ENCODE measurements around the gene FZR1. TPM values are rescaled to one million over a fixed set of nuclear protein-coding genes. Genes with fewer than 3 reads are reported as not detected.
"Not testable (repeated sequence)": the region's sequence is repeated elsewhere in the genome, so short reads cannot be mapped to it uniquely, and the experiment has no call there.

Gene FZR1
- total RNA-seq, 1 donor from 2014 or later, result 47.2 TPM

DNA sequence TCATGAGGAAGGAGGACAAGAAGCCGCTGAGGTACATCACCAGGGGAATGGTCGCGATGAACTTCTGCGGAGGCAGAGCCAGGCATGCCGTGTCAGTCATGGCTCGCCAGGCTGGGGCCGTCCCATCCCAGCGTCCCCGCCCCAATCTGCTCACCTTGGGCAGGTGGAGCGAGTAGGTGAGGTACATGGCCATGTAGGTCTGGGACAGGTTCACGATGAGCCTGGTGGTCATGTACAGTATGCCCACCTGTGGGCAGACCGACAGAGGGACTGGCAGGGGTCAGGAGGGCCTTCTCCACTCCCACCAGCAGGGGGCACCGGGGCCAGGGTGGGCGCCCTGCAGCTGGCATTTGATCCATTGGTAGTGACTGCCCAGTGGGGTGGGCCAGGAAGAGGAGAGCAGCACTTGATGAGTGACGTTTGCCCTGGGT is 41.2 kb downstream of the FZR1 start:
- DNase-seq, result no peak

DNA sequence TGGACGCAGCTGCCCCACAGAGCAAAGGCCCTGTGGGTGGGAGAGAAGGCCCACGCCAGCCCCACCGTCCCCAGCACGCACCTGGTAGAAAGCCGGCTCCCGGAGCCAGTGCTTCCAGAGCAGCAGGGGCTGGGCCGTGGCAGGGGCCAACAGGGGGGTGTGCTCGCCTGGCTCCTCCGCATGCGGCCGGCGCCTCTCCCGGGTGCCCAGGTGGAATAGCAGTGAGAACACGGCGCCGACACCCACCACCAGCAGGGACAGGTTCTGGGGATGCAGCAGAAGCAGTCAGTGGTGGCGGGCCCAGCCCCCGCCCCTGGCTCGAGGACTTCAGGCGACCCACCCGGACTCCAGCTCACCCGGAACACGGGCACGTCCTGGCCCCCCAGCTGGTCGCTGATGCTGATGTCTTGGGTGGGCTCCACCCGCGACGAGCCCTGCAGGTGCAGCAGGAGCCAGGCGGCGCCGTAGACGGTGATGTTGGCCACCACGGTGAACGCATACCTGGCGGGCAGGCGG is 41.7 kb downstream of the FZR1 start:
- DNase-seq, result no peak

DNA sequence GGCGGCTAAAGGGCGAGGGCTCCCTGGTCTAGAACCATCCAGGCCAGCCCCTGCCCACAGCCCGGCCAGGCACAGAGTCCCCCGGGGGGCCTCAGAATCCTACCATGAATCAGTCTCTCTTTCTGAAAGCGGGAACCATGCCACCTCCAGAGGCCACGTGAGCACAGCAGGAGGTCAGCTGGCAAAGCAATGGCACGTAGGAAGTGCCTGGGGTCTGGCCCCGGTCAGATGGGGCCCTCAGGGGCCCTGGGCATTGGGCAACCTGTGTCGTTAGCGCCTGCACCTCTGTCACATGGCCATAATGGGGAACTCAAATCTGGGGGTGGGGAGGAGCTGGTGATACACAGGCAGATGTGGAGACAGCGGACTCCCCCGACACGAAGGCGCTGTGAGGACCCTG is 42.5 kb downstream of the FZR1 start:
- DNase-seq, result no peak

DNA sequence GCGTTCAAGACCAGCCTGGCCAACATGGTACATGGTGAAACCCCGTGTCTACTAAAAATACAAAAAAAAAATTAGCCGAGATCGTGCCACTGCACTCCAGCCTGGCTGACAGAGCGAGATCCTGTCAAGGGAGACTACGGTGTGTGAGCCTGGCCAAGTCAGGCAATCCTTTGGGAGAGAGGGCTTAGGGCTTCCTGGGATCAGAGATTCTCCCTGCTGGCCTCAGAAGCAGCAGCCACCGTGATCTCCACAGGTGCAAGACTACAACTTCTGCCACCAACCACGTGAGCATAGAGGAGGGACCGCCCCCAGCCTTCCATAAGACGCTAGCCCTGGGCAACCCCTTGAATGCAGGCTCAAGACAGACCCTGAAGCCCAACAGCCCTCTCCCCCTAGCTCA is 43.7 kb downstream of the FZR1 start:
- DNase-seq, result no peak

DNA sequence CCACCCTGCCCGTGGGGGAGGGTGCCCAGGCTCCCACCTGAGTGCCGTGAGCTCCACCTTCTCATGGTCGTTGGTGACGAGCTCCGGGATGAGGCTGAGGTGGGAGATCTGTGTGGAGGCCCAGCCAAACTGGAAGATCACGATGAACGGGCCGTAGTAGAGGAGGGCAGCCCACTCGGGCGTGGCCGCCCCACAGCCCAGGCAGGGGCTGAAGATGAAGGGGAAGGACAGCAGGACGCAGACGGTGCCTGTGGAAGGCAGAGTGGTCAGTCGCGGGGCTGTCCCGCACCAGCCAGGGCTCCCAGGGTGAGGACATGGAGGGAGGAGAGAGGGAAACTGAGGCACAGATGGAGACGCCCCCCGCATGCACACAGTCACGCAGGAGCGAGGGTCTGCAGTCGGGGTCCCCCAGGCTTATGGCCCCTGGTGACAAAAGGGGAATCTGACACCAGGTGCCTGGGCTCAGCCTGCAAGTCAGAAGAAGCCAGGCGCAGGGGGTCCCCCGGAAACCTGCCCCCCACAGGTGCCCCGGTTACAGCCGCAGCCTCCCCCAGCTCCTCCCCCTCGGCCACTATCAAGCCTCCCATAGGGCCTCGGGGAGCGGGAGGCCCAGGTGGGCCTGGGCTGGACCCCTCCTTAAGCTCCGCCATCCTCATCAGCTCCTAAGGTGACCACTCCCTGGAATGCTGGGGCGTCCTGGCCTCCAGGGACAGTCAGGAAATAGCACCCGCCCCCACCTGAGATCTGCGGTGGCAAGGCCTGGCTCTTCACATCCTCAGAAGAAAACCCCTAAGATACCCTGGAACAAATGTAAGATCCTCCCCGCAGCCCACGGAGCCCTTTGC is 45.1 kb downstream of the FZR1 start:
- no peak for DNase-seq

DNA sequence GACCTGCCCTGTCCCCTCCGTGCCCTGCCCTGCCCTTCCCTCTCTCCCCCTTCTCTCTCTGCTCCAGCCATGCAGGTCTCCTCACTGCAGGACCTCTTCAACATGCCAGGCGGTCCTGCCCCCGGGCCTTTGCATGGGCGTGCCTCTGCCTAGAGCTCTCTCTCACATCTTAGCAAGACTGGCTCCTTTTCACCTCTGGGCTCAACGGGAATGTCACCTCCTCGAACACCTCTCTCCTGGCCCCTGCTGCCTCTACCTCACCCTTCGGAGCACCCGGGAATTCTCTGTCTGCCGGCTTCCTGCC is 45.6 kb downstream of the FZR1 start:
- DNase-seq, result no peak

DNA sequence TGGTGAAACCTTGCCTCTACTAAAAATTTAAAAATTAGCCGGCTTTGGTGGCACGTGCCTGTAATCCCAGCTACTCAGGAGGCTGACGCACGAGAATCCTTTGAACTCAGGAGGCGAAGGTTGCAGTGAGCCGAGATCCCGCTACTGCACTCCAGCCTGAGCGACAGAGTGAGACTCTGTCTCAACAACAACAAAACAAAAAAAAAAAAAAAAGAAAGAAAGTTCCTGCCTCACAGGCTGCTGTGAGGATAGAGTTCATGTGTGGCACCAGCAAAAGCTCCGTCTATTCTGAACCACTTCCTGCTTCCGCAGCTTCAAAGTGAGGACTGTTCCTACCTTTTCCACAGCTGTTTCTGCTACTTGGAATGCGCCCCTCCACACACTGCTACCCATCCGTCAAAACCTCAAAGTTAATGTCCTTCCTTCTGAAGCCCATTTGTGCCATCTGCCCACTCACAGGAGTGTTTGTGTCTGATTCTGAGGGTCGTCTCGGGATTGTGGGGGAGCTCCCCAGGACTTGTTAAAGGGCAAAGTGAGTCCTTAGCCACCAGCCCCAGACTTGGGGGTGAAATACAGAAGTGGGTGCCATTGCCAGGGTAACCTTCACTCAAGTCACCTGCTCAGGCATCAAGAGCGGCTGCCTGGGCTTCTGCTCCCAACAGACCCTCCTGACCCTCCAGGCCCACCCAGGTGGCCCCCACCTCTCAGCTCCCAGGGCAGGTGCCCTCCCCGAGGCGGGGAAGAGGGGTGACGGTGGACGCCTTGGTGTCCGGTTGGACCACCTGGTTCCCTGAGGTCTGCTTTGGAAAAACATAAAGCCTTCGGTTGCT is 48.4 kb downstream of the FZR1 start:
- no peak for DNase-seq

DNA sequence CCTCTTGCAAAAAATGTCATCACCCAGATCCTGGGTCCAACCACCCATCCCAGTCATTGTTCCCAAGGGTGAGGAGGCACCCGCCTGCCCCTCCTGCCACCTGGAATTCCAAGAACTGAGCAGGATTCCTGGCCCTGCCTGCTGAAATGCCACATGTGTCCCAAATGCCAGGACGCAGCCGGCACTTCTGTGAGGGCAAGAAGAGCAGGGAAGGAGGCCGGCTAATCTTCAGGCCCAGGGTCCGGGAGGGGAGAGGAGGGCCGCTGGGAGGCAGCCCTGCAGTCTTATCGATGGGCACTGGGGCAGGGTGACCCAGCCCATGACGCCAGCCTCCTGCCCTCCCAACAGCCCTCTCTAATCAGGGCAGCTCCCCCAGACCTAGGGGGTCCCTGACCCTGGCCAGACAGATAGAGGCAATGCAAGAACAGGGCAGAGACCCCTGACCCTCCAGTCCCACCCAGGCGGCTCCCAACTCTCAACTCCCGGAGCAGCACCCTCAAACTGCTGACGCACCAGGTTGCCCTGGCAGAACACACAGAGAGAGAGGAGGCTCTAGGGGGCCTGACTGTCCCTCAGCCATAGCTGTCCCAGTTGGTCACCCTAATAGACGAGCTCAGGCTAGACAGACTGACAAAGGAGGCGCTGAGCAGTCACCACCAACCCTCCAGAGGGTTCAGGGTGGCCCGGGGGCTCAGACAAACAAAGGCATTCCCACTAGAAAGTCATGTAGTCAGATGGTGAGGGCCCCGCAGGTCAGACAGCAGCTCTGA is 49.7 kb downstream of the FZR1 start:
- DNase-seq, result no peak

DNA sequence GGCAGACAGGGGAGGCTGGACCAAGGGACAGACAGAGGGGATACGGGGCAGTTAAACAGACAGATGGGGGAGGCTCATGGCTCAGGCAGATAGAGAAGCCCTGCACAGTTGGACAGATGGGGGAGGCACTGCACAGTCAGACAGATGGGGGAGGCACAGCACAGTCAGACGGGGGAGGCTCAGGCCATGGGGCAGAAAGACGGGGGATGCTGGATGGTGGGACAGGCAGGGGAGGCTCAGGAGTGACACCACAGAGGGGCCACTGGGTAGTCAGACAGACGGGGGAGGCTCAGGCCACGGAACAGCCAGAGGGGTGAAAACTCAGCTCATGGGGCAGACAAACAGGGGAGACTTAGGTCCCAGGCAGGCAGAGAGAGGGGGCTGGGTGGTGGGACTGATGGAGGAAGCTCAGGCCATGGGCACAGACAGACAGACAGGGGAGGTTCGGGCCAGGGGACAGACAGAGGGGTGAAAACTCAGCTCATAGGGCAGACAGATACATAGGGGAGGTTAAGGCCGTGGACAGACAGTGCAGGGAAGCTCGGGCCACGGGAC is 50.4 kb downstream of the FZR1 start:
- no peak for DNase-seq

DNA sequence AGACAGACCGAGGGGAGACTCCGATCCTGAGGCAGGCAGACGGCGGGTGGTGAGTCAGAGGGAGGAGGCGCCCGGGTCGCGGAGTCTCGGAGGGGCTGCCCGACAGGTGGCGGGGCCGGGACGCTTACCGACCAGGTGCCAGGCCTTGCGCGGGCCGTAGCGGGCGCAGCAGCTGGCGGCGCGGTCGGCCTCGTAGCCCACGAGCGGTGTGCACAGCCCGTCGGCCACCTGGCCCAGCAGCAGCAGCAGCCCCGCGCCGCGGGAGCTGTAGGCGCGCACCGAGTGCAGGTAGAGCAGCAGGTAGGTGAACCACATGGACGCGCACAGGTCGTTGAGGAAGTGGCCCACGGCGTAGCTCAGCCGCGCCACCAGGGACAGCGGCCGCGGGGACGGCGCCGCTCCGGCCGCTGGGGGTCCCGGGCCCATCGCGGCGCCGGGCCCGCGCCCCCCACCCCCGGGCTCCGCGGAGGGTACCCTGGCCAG is 50.9 kb downstream of the FZR1 start:
- DNase-seq, result no peak

DNA sequence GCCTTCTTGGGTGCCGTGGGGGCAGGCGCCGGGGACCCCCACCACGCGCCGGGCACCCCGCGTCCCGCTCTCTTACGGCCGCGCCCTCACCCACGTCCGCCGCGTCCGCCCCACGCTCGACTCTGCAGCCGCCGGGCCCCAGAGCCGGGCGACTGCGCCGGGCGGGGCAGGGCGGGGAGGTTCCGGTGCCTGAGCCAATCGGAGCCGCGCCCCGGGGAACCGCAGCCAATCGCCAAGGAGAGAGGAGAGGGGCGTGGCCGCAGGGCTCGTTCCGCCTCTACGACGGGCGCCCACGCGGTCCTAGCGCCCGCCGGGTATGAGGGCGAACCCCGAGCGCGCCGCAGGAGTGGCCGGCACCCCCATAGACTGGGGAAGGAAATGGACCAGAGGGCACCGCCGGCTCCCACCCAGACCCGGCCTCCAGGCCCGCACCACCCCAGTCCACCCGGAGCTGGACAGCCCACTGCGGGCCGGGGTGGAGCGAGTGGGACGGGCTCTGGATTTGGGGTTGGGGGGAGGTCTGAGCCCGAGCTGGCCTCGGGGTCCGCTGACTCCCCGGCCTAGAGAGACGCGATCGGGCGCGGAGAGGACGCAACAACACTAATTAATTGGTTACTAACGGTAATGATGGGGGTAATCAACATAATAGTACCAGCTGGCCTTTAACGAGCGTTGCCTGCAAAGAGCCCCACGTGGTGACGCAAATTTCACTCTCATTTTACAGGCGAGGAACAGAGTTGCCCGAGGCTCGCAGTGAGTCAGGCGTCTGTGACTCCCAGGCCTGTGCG is 51.5 kb downstream of the FZR1 start, which contains the start of gene MFSD12:
Gene MFSD12 (minus strand): TSS at position 126 of the 788 bp plus-strand sequence. CDS start 183 bp downstream, outside the sequence.
- peak; percentile 97 for DNase-seq

DNA sequence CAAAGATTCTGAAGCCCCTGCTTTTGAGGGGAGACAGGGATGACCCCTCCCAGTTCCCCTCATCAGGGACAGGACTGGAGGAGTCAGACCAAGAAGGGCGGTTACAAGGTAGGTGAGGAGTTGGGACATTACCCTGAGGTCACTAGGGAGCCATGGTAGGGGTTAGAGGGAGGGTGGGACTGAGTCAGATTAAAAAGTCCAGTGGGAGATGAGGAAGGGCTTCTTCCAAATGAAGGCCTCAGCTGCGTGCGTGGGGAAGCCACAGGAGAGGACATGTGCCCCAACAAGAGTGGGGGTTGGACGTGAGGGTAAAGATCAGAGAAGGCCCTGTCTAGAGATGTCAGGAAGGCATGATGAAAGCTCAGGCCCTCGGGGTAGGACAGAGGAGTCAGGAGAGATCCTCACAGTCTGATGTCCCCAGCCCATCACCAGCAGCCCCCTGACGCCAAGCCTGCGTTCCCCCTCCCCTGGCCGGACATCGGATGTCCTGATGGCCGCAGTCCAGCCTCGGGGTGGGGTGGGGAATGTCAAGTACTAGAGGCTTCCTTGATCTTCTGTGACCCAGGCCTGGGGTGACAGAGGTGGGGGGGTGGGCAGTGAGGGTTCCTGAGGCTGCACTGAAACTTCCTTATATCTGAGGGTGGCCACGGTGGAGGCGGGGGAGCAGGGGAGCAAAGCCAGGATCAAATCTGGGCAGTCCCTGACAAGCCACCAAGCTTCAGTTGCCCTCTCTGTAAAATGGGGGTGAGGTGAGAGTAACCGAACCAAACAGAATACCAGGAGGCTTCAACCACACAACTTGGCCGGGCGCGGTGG is 57.8 kb downstream of the FZR1 start:
- no peak for DNase-seq

DNA sequence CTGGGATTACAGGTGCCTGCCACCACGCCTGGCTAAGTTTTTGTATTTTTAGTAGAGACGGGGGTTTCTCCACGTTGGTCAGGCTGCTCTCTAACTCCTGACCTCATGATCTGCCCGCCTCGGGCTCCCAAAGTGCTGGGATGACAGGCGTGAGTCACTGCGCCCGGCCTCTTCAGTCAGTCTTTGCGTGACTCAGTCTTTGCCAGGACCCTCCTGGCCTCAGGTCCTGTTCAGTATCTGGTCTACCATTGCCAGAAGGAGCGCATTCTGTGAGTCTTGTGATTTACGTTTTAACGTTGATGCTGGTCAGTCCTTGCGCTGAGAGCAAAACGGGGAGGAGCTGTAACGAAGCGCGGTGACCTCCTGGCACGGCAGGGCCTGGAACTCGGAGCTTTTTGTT is 59.0 kb downstream of the FZR1 start:
- DNase-seq, result no peak

DNA sequence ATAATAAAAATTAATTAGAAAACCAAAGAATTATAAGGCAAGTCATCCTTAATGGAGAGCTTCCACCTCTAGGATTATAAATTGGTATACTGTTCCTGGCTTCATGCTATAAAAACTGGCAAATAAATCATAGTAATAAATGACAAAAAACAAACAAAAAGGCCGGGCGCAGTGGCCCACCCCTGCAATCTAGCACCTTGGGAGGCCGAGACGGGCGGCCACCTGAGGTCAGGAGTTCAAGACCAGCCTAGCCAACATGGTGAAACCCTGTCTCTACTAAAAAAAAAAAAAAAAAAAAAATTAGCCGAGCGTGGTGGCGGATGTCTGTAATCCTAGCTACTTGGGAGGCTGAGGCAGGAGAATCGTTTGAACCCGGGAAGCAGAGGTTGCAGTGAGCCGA is 63.9 kb downstream of the FZR1 start:
- not testable (repeated sequence) for DNase-seq

DNA sequence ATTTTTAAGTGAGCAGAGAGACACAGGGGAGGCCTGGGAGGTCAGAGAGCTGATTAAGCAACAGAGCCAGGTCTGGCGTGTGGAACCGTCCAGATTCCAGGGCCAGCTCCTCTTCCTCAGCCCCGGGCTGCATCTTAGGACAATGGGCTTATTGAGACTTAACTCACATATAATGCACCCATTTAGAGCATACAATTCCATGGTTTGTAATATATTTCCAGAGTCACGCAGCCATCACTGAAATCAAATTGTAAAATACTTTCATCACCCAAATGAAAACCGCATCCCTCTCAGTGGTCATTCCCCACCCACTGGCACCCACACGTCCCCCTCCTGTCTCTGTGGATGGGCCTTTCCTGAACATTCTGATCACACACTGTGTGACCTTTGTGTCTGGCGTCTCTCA is 64.5 kb downstream of the FZR1 start:
- no peak for DNase-seq

DNA sequence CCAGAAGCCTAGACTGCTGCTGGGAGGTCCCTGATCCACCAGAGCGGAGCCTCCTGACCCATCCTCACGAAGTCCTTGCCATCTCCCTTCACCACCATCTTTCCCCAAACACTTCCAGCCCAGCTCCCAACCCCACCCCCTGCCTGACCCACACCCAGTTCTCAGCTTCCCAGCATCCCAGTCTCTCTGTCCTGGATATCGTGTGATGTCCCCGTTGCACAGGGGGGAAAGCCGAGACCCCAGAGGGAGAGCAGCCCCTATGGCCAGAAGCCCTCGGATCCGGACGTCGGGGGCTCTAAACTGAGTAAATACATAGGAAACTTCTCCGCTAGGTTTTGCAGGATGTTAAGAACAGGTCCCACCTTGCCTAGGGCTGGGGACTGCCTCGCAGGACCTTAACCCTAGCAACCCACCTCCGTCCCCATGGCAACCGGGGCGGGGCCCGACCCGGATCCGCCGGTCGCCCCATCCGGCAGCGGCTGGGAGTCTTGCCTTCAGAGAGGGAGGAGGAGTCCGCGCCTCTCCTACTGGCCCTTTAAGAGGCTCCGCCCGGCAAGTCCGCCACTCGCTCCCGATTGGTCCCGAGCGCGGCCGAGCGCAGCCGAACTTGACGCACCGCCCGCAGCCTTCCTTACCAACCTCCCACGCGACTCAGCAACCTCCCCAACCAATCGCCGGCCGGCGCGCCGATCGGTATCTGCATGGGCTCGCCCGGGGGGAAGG is 66.2 kb downstream of the FZR1 start:
- peak; percentile 100 for DNase-seq

DNA sequence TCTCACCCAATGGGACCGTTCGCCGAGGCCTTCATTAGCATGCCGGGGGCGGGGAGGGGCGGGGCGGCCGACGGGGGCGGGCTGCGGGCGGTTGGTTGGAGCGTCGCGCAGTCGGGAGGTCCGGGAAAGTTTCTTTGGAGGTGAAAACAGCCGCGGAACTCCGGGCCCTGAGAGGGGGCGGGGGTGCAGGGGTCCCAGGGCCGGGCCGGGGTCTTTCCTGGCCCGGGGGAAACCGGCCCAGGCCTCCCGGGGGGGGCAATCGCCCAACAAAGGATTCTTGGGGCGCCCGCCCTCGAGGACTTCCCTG is 66.7 kb downstream of the FZR1 start, which contains the start of gene HMG20B:
Gene HMG20B (plus strand): TSS at position 90 of the 307 bp plus-strand sequence. CDS start 366 bp downstream, outside the sequence.
- no peak for DNase-seq

DNA sequence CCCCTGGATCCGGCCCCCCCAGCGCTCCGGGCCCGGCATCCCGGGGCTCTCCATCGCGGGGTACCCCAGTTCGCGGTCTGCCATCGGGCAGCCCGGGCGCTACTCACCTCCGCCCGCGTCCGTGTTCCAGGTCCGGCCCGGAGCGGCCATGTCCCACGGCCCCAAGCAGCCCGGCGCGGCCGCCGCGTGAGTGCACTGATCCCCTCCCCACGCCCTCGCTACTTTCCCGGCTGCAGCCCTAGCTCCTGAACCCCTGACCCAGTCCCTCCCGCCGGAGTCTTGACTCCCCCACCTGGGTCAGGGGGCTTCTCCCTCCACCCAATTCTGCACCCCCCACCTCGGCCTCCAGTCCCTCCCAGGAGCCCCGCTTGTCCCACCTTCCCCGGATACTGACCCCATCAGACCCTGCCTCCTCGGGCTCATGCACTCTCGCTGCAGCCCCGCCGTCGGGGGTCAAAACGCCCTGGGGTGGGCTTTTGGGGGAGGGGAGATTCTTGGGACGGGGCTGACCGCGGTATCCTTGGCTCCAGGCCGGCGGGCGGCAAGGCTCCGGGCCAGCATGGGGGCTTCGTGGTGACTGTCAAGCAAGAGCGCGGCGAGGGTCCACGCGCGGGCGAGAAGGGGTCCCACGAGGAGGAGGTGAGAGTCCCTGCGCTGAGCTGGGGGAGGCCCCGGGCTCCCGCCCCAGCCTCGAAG is 67.2 kb downstream of the FZR1 start:
- peak; percentile 30 for DNase-seq
